ENCODE data around the gene PCBP2.

DNA sequence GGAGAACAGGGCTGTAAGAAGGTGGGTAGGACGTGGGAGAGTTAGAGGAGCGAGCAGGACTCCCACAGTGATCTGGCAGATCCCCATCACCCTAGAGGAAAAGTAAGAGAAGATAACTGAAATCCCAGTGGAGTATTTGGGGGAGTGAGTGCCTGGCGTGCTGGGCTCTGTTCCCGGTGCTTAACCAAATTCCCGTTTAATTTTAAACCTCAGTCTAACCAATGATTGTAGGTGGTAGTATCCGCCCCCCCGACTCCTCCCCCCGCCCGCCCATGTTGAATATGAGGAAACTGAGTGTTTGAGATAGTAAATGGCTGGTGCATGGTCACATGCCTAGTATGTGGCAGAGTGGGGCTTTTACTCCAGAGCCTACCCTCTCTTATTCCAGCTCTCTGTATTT, 50.4 kb downstream of the PCBP2 start:
- TF ChIP-seq, protein P1, sequence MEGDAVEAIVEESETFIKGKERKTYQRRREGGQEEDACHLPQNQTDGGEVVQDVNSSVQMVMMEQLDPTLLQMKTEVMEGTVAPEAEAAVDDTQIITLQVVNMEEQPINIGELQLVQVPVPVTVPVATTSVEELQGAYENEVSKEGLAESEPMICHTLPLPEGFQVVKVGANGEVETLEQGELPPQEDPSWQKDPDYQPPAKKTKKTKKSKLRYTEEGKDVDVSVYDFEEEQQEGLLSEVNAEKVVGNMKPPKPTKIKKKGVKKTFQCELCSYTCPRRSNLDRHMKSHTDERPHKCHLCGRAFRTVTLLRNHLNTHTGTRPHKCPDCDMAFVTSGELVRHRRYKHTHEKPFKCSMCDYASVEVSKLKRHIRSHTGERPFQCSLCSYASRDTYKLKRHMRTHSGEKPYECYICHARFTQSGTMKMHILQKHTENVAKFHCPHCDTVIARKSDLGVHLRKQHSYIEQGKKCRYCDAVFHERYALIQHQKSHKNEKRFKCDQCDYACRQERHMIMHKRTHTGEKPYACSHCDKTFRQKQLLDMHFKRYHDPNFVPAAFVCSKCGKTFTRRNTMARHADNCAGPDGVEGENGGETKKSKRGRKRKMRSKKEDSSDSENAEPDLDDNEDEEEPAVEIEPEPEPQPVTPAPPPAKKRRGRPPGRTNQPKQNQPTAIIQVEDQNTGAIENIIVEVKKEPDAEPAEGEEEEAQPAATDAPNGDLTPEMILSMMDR (IDR thresholded peaks at IDR 0.05) = no peak
- TF ChIP-seq RELA (CRISPR knock-in tag; IDR thresholded peaks at IDR 0.05; ENCODE audit: borderline replicate concordance) = no peak
